ENCODE results near the gene CLCN7. TPM values are rescaled to one million over a fixed set of nuclear protein-coding genes. Genes with fewer than 3 reads are reported as not detected.

The CLCN7 gene
- total RNA-seq, 4 donors from 2014 or later: 50.3 to 144 (median 89.9) TPM

GRCh38 chr16:1436731-1437355, 38.0 kb downstream of the CLCN7 start:
- TF ChIP-seq POLR2A (IDR thresholded peaks at IDR 0.05) (no peak), CTCF (IDR thresholded peaks at IDR 0.05) (no peak)
- 85 to 88% methylated on average over 30 to 47 of the region's 47 CpGs for WGBS, 2 donors
- Histone ChIP-seq H3K4me1 (peaks cover 0 to 11% of the 10 kb centered on the region in 2 donors), H3K9me3 (no peaks in the 10 kb centered on the region), H3K27ac (no peak overlapping the region), H3K4me3 (replicated peaks in 1 of 3) (no peak overlapping the region), H3K27me3 (no peaks in the 10 kb centered on the region), H3K36me3 (no peaks in the 10 kb centered on the region)
- DNase-seq: no peak
- intact Hi-C loops (cut with DNase I): no loop called here

DNA sequence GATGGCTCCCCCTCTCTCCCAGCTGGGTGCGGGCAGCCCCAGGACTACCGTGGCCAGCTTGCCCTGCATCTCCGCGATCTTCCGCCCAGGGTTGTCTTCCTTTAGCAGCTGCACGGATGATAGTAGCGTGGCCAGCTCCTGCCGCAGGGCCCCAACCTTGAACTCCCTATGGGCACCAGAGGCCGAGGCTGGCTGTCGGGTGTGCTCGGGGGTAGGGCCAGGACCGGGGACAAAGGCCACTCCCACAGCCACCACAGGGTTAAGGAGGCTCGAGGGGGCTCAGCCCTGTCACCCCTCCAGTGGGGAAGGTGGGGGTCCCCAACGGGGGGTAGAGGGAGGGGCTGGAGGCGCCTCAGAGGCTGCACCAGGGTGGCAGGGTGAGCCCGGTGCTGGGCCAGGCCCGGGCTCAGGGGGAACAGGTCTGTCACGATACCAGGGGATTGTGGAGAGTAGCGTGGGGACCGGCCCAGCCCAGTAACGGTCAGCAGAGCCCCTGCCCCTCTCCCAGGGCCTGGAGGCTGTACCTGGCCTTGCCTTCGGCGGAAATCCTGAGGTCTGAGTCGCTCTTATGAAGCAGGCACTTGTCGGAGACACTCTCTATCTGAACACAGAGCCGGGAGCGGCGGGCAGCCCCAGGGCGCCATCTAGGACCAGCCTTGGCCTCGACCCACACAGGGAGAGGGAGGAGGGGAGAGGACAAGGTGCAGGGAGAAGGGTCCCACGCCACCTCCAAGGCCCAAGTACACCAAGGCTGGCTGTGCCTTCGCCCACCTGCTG, 38.7 kb downstream of the CLCN7 start:
- H3K36me3 ChIP-seq: no peaks in the 10 kb centered on the region
- DNase-seq: no peak
- no peaks in the 10 kb centered on the region for H3K9me3 ChIP-seq
- H3K27ac ChIP-seq: no peak overlapping the region
- WGBS, 2 donors: 77 to 88% methylated on average over 14 to 22 of the region's 32 CpGs
- H3K4me3 ChIP-seq (replicated peaks in 1 of 3): no peak overlapping the region
- TF ChIP-seq POLR2A (IDR thresholded peaks at IDR 0.05) (no peak), CTCF (IDR thresholded peaks at IDR 0.05) (no peak)
- no peaks in the 10 kb centered on the region for H3K27me3 ChIP-seq
- peaks cover 6 to 18% of the 10 kb centered on the region in 2 donors for H3K4me1 ChIP-seq
- intact Hi-C loops (cut with DNase I): no loop called here

DNA sequence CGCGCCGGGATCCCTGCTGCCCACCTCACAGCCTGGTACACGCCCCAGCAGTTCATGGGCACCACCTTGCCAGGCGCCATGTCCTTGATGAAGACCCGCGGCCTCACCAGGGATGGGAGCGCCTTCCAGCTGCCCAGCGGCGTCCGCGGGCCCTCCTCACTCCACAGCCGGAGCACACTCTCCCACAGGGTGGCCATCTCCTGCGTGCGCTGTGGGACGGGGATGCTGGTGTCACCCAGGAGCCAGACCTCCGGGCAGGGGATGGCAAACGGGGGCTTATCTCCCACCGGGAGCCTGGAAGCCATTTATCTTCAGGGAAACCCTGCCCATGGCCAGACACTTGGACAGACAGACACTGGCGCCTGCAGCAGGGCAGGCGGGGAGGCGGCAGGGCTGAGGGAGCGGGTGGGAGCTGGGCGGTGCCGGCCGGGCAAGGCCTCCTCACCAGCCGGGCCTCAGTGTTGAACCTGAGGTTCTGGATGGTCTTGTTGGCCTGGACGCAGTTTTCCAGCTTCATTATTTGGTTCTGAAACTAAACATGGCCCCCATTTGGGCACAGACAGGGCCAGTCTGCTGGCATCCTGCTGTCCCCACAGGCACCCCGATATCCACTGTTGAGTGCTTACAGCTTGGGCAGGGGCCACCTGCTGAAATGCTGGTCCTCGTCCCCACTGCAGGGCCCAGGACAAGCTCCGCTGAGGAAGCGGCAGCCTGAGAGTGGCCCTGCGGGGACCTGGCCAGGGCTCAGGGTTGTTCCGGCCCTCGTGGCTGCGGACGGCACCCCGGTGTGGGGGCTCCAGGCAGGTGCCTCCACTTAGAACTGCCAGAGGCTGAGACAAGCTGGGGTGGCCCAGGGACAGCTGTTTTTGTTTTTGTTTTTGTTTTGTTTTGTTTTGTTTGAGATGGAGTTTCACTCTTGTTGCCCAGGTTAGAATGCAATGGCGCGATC, 39.9 kb downstream of the CLCN7 start:
- Histone ChIP-seq H3K27ac (no peak overlapping the region), H3K36me3 (no peaks in the 10 kb centered on the region), H3K9me3 (no peaks in the 10 kb centered on the region), H3K4me1 (peaks cover 16 to 30% of the 10 kb centered on the region in 2 donors), H3K4me3 (replicated peaks in 1 of 3) (no peak overlapping the region), H3K27me3 (no peaks in the 10 kb centered on the region)
- TF ChIP-seq CTCF (IDR thresholded peaks at IDR 0.05) (no peak), POLR2A (IDR thresholded peaks at IDR 0.05) (no peak)
- intact Hi-C loops (cut with DNase I): no loop called here
- 91 to 94% methylated on average over 7 to 30 of the region's 40 CpGs for WGBS, 2 donors
- no peak for DNase-seq

DNA sequence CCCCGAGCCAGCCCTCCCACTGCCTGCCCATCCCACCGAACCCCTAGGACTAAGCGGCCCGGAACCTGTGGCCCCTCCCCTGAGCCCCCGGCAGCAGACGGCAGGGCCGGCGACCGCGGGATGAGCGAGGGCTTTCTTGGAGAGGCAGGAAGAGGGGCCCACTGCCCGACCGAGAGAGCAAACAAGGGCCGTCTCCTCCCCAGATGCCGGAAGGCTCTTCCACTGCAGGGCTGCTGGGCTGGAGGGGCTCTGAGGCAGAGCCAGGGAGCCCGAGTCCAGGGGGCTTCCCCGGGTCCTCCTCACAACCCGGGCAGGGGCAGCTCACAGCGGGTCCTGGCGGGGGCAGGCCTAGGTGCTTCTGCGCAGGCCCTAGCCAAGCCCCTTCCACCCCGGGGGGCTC, 41.1 kb downstream of the CLCN7 start:
- H3K27me3 ChIP-seq: no peaks in the 10 kb centered on the region
- WGBS, 2 donors: 60 to 79% methylated on average over 12 to 14 of the region's 22 CpGs
- H3K9me3 ChIP-seq: no peaks in the 10 kb centered on the region
- H3K36me3 ChIP-seq: no peaks in the 10 kb centered on the region
- no peak for TF ChIP-seq CTCF (IDR thresholded peaks at IDR 0.05)
- TF ChIP-seq POLR2A (IDR thresholded peaks at IDR 0.05): no peak
- DNase-seq: no peak
- intact Hi-C loops (cut with DNase I): no loop called here
- peaks cover 16 to 37% of the 10 kb centered on the region in 2 donors for H3K4me1 ChIP-seq
- H3K4me3 ChIP-seq (replicated peaks in 1 of 3): no peak overlapping the region
- H3K27ac ChIP-seq: no peak overlapping the region

All from thyroid gland (tissue), 4 donors.